ENCODE measurements around the gene TCL1A.

The TCL1A gene

GRCh38 chr14:95679998-95680735, 33.8 kb downstream of the TCL1A start:
- no peak for TF ChIP-seq CTCF (IDR thresholded peaks at IDR 0.05; ENCODE audit: insufficient read depth, low read depth, low read length, missing control alignments)
- peak; percentile 45 for DNase-seq (ENCODE audit: low read depth)
- H3K4me3 ChIP-seq (ENCODE audit: low read depth, low read length), result no peak overlapping the region

- no peak for DNase-seq (ENCODE audit: low read depth)
- H3K4me3 ChIP-seq (ENCODE audit: low read depth, low read length), result no peak overlapping the region
- TF ChIP-seq CTCF (IDR thresholded peaks at IDR 0.05; ENCODE audit: insufficient read depth, low read depth, low read length, missing control alignments), result no peak
Measured at GRCh38 chr14:95679148-95679815, 34.6 kb downstream of the TCL1A start.

GRCh38 chr14:95677179-95677835, 36.6 kb downstream of the TCL1A start:
- DNase-seq (ENCODE audit: low read depth), result no peak
- no peak overlapping the region for H3K4me3 ChIP-seq (ENCODE audit: low read depth, low read length)
- TF ChIP-seq CTCF (IDR thresholded peaks at IDR 0.05; ENCODE audit: insufficient read depth, low read depth, low read length, missing control alignments), result no peak

GRCh38 chr14:95675486-95675885, 38.4 kb downstream of the TCL1A start:
- TF ChIP-seq CTCF (IDR thresholded peaks at IDR 0.05; ENCODE audit: insufficient read depth, low read depth, low read length, missing control alignments), result no peak
- DNase-seq (ENCODE audit: low read depth), result no peak
- no peak overlapping the region for H3K4me3 ChIP-seq (ENCODE audit: low read depth, low read length)

- no peak for TF ChIP-seq CTCF (IDR thresholded peaks at IDR 0.05; ENCODE audit: insufficient read depth, low read depth, low read length, missing control alignments)
- no peak for DNase-seq (ENCODE audit: low read depth)
- no peak overlapping the region for H3K4me3 ChIP-seq (ENCODE audit: low read depth, low read length)
Measured at GRCh38 chr14:95674613-95675012, 39.3 kb downstream of the TCL1A start.

- TF ChIP-seq CTCF (IDR thresholded peaks at IDR 0.05; ENCODE audit: insufficient read depth, low read depth, low read length, missing control alignments), result no peak
- H3K4me3 ChIP-seq (ENCODE audit: low read depth, low read length), result no peak overlapping the region
- DNase-seq (ENCODE audit: low read depth), result no peak
Measured at GRCh38 chr14:95668235-95668772, 45.6 kb downstream of the TCL1A start.
